Stromal cell of bone marrow (primary cell): ENCODE results near the gene MGME1.

Experiments used
- DNase-seq: peaks from one replicate; pipeline ENCODE4 v3.0.0-alpha.2; 2012; ENCODE audit warnings: low read depth

MGME1 gene

GRCh38 chr20:17968366-17969277 lies at the start of gene MGME1, which contains the start of gene SNX5:
Gene MGME1 (plus strand): TSS chr20:17969018. CDS start chr20:17969860, 842 bp downstream.
Gene SNX5 (minus strand): TSS chr20:17968794. CDS start chr20:17968425, 369 bp downstream.
- peak; percentile 99 for DNase-seq

- DNase-seq: no peak
Observed at GRCh38 chr20:17919149-17919548, 49.7 kb upstream of the MGME1 start.

- no peak for DNase-seq
Observed at GRCh38 chr20:17921774-17922173, 47.0 kb upstream of the MGME1 start.

- DNase-seq: no peak
Observed at GRCh38 chr20:17925141-17925939, 43.5 kb upstream of the MGME1 start.

GRCh38 chr20:17925940-17926300 lies 42.9 kb upstream of the MGME1 start:
- DNase-seq: no peak

- DNase-seq: peak; percentile 36
Observed at GRCh38 chr20:17928211-17928611, 40.6 kb upstream of the MGME1 start.

GRCh38 chr20:17928633-17929311 lies 40.0 kb upstream of the MGME1 start:
- no peak for DNase-seq

GRCh38 chr20:17931513-17931912 lies 37.3 kb upstream of the MGME1 start:
- no peak for DNase-seq

GRCh38 chr20:17932396-17932795 lies 36.4 kb upstream of the MGME1 start:
- DNase-seq: no peak

- no peak for DNase-seq
Observed at GRCh38 chr20:17933121-17933520, 35.7 kb upstream of the MGME1 start.

GRCh38 chr20:17933711-17934110 lies 35.1 kb upstream of the MGME1 start:
- DNase-seq: no peak

GRCh38 chr20:17934141-17934862 lies 34.5 kb upstream of the MGME1 start:
- DNase-seq: peak; percentile 42

- DNase-seq: no peak
Observed at GRCh38 chr20:17935186-17935585, 33.6 kb upstream of the MGME1 start.

GRCh38 chr20:17935761-17936160 lies 33.1 kb upstream of the MGME1 start:
- no peak for DNase-seq

- no peak for DNase-seq
Observed at GRCh38 chr20:17936286-17936760, 32.5 kb upstream of the MGME1 start.

- peak; percentile 60 for DNase-seq
Observed at GRCh38 chr20:17936761-17937732, 31.8 kb upstream of the MGME1 start.

- DNase-seq: no peak
Observed at GRCh38 chr20:17938871-17939619, 29.8 kb upstream of the MGME1 start.

GRCh38 chr20:17939622-17940223 lies 29.1 kb upstream of the MGME1 start:
- no peak for DNase-seq
